OCI-LY7 (cell line): ENCODE measurements around the gene RBL1. TPM values are rescaled to one million over a fixed set of nuclear protein-coding genes. Genes with fewer than 3 reads are reported as not detected.

ENCODE experiments used
- BruUV-seq: library from RNA; stranded (reverse); fragments of 400-500 nt; replicated peaks from 2 replicates; lab custom pipeline; 2021; lab: Mats Ljungman, UMichigan
- CTCF ChIA-PET: fragments of 300-600 bp; sonication (Branson Sonifier 250); formaldehyde crosslinking; loops from one replicate; lab custom pipeline; 2022; ENCODE audit warnings: antibody characterized with exemption; ENCODE audit not compliant: unreplicated experiment; lab: Charles Lee
- POLR2A ChIA-PET: fragments of 300-600 bp; sonication (Branson Sonifier 250); formaldehyde crosslinking; loops from one replicate; lab custom pipeline; 2022; ENCODE audit warnings: antibody characterized with exemption; lab: Charles Lee
- DNase-seq: peaks from one replicate; pipeline ENCODE4 v3.0.0-alpha.2; 2015; ENCODE audit warnings: low spot score
- H2AFZ ChIP-seq: fragments of 200-600 bp; sonication (generic), shearing (Covaris generic); 2 replicates; pipeline ENCODE4 v1.6.1; 2014; ENCODE audit warnings: mild to moderate bottlenecking, antibody characterized with exemption, low read length, moderate library complexity
- H3K27ac ChIP-seq: fragments of 200-600 bp; sonication (generic); 2 replicates; pipeline ENCODE4 v1.5.1; 2014; ENCODE audit warnings: mixed run types, low read depth, mild to moderate bottlenecking, moderate library complexity, low read length, inconsistent platforms; ENCODE audit not compliant: poor library complexity, severe bottlenecking
- H3K36me3 ChIP-seq: fragments of 200-600 bp; sonication (generic); 2 replicates; pipeline ENCODE4 v1.6.1; 2014; ENCODE audit warnings: mild to moderate bottlenecking, antibody characterized with exemption, low read length, moderate library complexity, mixed read lengths; ENCODE audit not compliant: insufficient read depth
- H3K4me1 ChIP-seq: fragments of 200-600 bp; sonication (generic); 2 replicates; pipeline ENCODE4 v1.5.1; 2014; ENCODE audit warnings: mild to moderate bottlenecking, low read length; ENCODE audit not compliant: insufficient read depth, poor library complexity, severe bottlenecking
- H3K4me2 ChIP-seq: fragments of 200-600 bp; sonication (generic); 2 replicates; pipeline ENCODE4 v1.6.1; 2014; ENCODE audit warnings: mild to moderate bottlenecking, low read length
- H3K4me3 ChIP-seq: fragments of 200-600 bp; sonication (generic); 2 replicates; pipeline ENCODE4 v1.5.1; 2014; ENCODE audit warnings: mild to moderate bottlenecking, low read depth, low read length; ENCODE audit not compliant: poor library complexity, severe bottlenecking
- H3K79me2 ChIP-seq: fragments of 200-600 bp; sonication (generic); 2 replicates; pipeline ENCODE4 v1.6.1; 2016; ENCODE audit warnings: low read depth, mild to moderate bottlenecking, low read length, moderate library complexity, mixed read lengths; ENCODE audit not compliant: insufficient read depth
- H3K9me2 ChIP-seq: fragments of 200-600 bp; sonication (generic); 2 replicates; pipeline ENCODE4 v1.6.1; 2016; ENCODE audit warnings: mild to moderate bottlenecking, low read length, mixed read lengths; ENCODE audit not compliant: insufficient read depth
- H3K9me3 ChIP-seq: fragments of 200-600 bp; sonication (generic); 2 replicates; pipeline ENCODE4 v1.6.1; 2014; ENCODE audit warnings: mild to moderate bottlenecking, mixed run types, low read length, mixed read lengths
- H4K20me1 ChIP-seq: fragments of 200-600 bp; sonication (generic); 2 replicates; pipeline ENCODE4 v1.6.1; 2014; ENCODE audit warnings: mild to moderate bottlenecking, antibody characterized with exemption, low read length, moderate library complexity, mixed read lengths; ENCODE audit not compliant: insufficient read depth
- CTCF ChIP-seq: fragments of 200-600 bp; sonication (generic); conservative IDR thresholded peaks from 2 replicates; pipeline ENCODE4 v1.5.1; 2014; ENCODE audit warnings: mild to moderate bottlenecking, antibody characterized with exemption, low read length, moderate library complexity, mixed read lengths
- EZH2phosphoT487 ChIP-seq: fragments of 200-600 bp; sonication (generic); IDR thresholded peaks from 2 replicates; pipeline ENCODE4 v1.6.1; 2018; ENCODE audit warnings: low read depth, borderline replicate concordance, mild to moderate bottlenecking, mixed run types, antibody characterized with exemption, low read length, moderate library complexity, mixed read lengths
- intact Hi-C: fragments of 100-400 bp; cut with micrococcal nuclease; formaldehyde crosslinking; loops from one replicate; pipeline ENCODE4 v1.10.0; 2022; ENCODE audit not compliant: unreplicated experiment
- total RNA-seq, 2 experiments: library from RNA; depleted of rRNA in 1 of 2; stranded (reverse); fragments of >200 nt in 1 of 2; shearing (Covaris generic) in 1 of 2; gene quantifications; 2 replicates each; pipeline ENCODE4 v1.2.3, GENCODE V29; 2014 to 2022

Gene RBL1
- total RNA-seq, 2 experiments from 2014 or later, result 41.5 to 63.0 TPM

- Histone ChIP-seq H3K27ac (no peak overlapping the region), H3K9me3 (no peaks in the 10 kb centered on the region), H3K4me1 (peaks cover 10% of the 10 kb centered on the region), H3K4me2 (no peak overlapping the region), H3K9me2 (no peaks in the 10 kb centered on the region), H3K79me2 (no peaks in the 10 kb centered on the region), H2AFZ (no peak overlapping the region), H3K4me3 (no peak overlapping the region), H3K36me3 (no peaks in the 10 kb centered on the region), H4K20me1 (no peaks in the 10 kb centered on the region)
- no peak for DNase-seq
- ChIA-PET POLR2A (interaction anchor here (0.7 kb wide), 1 partner anchor 35 kb away, joined by 3 read pairs; no protein-coding TSS in a partner anchor), CTCF (no interaction called here)
- BruUV-seq, result no TSS peak
- TF ChIP-seq CTCF (no peak), EZH2phosphoT487 (no peak)
- intact Hi-C loops, result no loop called here
These were observed 121.1 kb downstream of the RBL1 start for GRCh38 chr20:36974660-36975059.

- H3K36me3 ChIP-seq, result no peaks in the 10 kb centered on the region
- peaks cover 10% of the 10 kb centered on the region for H3K4me1 ChIP-seq
- no peaks in the 10 kb centered on the region for H3K79me2 ChIP-seq
- DNase-seq, result no peak
- H3K9me3 ChIP-seq, result no peaks in the 10 kb centered on the region
- TF ChIP-seq EZH2phosphoT487, result no peak
- no TSS peak for BruUV-seq
- H3K27ac ChIP-seq, result no peak overlapping the region
- ChIA-PET CTCF (no interaction called here), POLR2A (interaction anchor here (0.5 kb wide), 1 partner anchor 1452 kb away, joined by 3 read pairs; no protein-coding TSS in a partner anchor)
- intact Hi-C loops, result no loop called here
- H2AFZ ChIP-seq, result no peak overlapping the region
- H3K4me2 ChIP-seq, result no peak overlapping the region
- H3K9me2 ChIP-seq, result no peaks in the 10 kb centered on the region
- H4K20me1 ChIP-seq, result no peaks in the 10 kb centered on the region
- H3K4me3 ChIP-seq, result no peak overlapping the region
These were observed 124.7 kb downstream of the RBL1 start for GRCh38 chr20:36971103-36971502.

- BruUV-seq, result no TSS peak
- ChIA-PET POLR2A (interaction anchor here (0.6 kb wide), 1 partner anchor 65 kb away, joined by 7 read pairs; no protein-coding TSS in a partner anchor), CTCF (no interaction called here)
- Histone ChIP-seq H3K9me2 (no peaks in the 10 kb centered on the region), H3K36me3 (no peaks in the 10 kb centered on the region), H3K4me1 (peaks cover 1% of the 10 kb centered on the region), H3K9me3 (no peaks in the 10 kb centered on the region), H3K4me2 (no peak overlapping the region), H3K4me3 (no peak overlapping the region), H2AFZ (no peak overlapping the region), H4K20me1 (no peaks in the 10 kb centered on the region), H3K79me2 (no peaks in the 10 kb centered on the region), H3K27ac (no peak overlapping the region)
- no peak for DNase-seq
- TF ChIP-seq CTCF (no peak), EZH2phosphoT487 (no peak)
- intact Hi-C loops, result no loop called here
These were observed 126.2 kb downstream of the RBL1 start for GRCh38 chr20:36969478-36970186.
